ENCODE results near the gene RPS4Y2.

DNA sequence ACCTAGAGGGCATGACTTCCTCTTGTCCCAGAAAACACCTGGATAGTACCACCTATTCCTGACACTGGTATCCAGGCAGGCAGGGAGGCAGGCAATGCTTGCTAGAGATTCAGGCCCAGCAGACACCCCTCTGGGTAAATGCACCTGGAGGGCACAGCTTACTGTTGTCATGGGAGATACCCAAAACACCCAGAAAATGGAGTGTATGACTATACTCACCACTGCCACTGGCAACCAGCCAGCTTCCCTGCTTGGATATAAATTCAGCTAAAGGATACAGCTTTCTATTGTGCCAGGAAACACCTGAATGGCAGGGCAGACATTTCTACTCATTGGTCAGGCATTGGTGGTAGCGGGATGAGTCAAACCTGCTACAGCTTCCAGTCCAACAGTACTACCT, 58.9 kb downstream of the RPS4Y2 start:
- TF ChIP-seq RAD21 (IDR thresholded peaks at IDR 0.05; ENCODE audit: low read depth) (no peak), TAF1 (IDR thresholded peaks at IDR 0.05; ENCODE audit: low read depth) (no peak), USF1 (IDR thresholded peaks at IDR 0.05) (no peak), YY1 (IDR thresholded peaks at IDR 0.05; ENCODE audit: low read depth) (no peak), EP300 (IDR thresholded peaks at IDR 0.05; ENCODE audit: borderline replicate concordance) (no peak), REST (IDR thresholded peaks at IDR 0.05; ENCODE audit: low read depth) (no peak), TCF12 (IDR thresholded peaks at IDR 0.05; ENCODE audit: low read depth) (no peak)
- TF ChIP-seq, protein P1, sequence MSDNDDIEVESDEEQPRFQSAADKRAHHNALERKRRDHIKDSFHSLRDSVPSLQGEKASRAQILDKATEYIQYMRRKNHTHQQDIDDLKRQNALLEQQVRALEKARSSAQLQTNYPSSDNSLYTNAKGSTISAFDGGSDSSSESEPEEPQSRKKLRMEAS (IDR thresholded peaks at IDR 0.05), result no peak
